ES-I3 (cell line): ENCODE data around the gene RPL21.

Experiments used
- H3K36me3 ChIP-seq: 2 replicates; pipeline ENCODE4 v1.6.1; 2013; ENCODE audit warnings: mild to moderate bottlenecking, low read length, control low read depth, moderate library complexity; ENCODE audit not compliant: insufficient read depth
- H3K4me1 ChIP-seq: 2 replicates; pipeline ENCODE4 v1.6.1; 2013; ENCODE audit warnings: mild to moderate bottlenecking, control low read depth, low read length; ENCODE audit not compliant: insufficient read depth
- H3K9ac ChIP-seq: 2 replicates; pipeline ENCODE4 v1.6.1; 2013; ENCODE audit warnings: low read depth, mild to moderate bottlenecking, low read length, moderate library complexity
- H3K9me3 ChIP-seq: 2 replicates; pipeline ENCODE4 v1.6.1; 2013; ENCODE audit warnings: mild to moderate bottlenecking, low read length, moderate library complexity; ENCODE audit not compliant: control insufficient read depth, insufficient read depth

RPL21 gene

GRCh38 chr13:27233964-27234363 lies 17.4 kb upstream of the RPL21 start:
- Histone ChIP-seq H3K9me3 (peaks cover 6% of the 10 kb centered on the region), H3K36me3 (no peaks in the 10 kb centered on the region), H3K4me1 (no peaks in the 10 kb centered on the region), H3K9ac (no peak overlapping the region)

GRCh38 chr13:27236478-27236877 lies 14.9 kb upstream of the RPL21 start:
- no peaks in the 10 kb centered on the region for H3K4me1 ChIP-seq
- H3K36me3 ChIP-seq: no peaks in the 10 kb centered on the region
- H3K9ac ChIP-seq: no peak overlapping the region
- peaks cover 4% of the 10 kb centered on the region for H3K9me3 ChIP-seq

GRCh38 chr13:27242702-27243101 lies 8.7 kb upstream of the RPL21 start:
- Histone ChIP-seq H3K4me1 (0 out of 2 replicates have a peak, but pooled peaks cover 11% of the 10 kb centered on the region), H3K9me3 (no peaks in the 10 kb centered on the region), H3K36me3 (0 out of 2 replicates have a peak, but pooled peaks cover 2% of the 10 kb centered on the region), H3K9ac (no peak overlapping the region)

- H3K9ac ChIP-seq: no peak overlapping the region
These were observed 5.7 kb upstream of the RPL21 start for GRCh38 chr13:27245610-27246009.

GRCh38 chr13:27250833-27251165 lies 559 bp upstream of the RPL21 start:
- peak overlapping the region; percentile 98 for H3K9ac ChIP-seq
- no peaks in the 10 kb centered on the region for H3K9me3 ChIP-seq
- 0 out of 2 replicates have a peak, but pooled peaks cover 7% of the 10 kb centered on the region for H3K4me1 ChIP-seq
- H3K36me3 ChIP-seq: peaks cover 16% of the 10 kb centered on the region

More at GRCh38 chr13:27245610-27246009, 5.7 kb upstream of the RPL21 start:
- Histone ChIP-seq H3K9me3 (no peaks in the 10 kb centered on the region), H3K36me3 (0 out of 2 replicates have a peak, but pooled peaks cover 2% of the 10 kb centered on the region), H3K4me1 (0 out of 2 replicates have a peak, but pooled peaks cover 11% of the 10 kb centered on the region)

- H3K9ac ChIP-seq: peak overlapping the region; percentile 98
- no peaks in the 10 kb centered on the region for H3K4me1 ChIP-seq
- H3K9me3 ChIP-seq: no peaks in the 10 kb centered on the region
- H3K36me3 ChIP-seq: peaks cover 16% of the 10 kb centered on the region
These were observed 1.1 kb downstream of the RPL21 start for GRCh38 chr13:27252467-27252866.

GRCh38 chr13:27257233-27257568 lies 5.8 kb downstream of the RPL21 start:
- Histone ChIP-seq H3K36me3 (peaks cover 23% of the 10 kb centered on the region), H3K9ac (no peak overlapping the region), H3K9me3 (no peaks in the 10 kb centered on the region), H3K4me1 (peaks cover 6% of the 10 kb centered on the region; the same call in 1 of the 2 replicates)

- Histone ChIP-seq H3K9me3 (no peaks in the 10 kb centered on the region), H3K9ac (no peak overlapping the region), H3K4me1 (peaks cover 6% of the 10 kb centered on the region; the same call in 1 of the 2 replicates), H3K36me3 (peaks cover 23% of the 10 kb centered on the region)
These were observed 6.4 kb downstream of the RPL21 start for GRCh38 chr13:27257648-27258253.

- no peak overlapping the region for H3K9ac ChIP-seq
- H3K4me1 ChIP-seq: peaks cover 6% of the 10 kb centered on the region; the same call in 1 of the 2 replicates
- no peaks in the 10 kb centered on the region for H3K9me3 ChIP-seq
- peaks cover 20% of the 10 kb centered on the region for H3K36me3 ChIP-seq
These were observed 7.5 kb downstream of the RPL21 start for GRCh38 chr13:27258637-27259386.

- Histone ChIP-seq H3K36me3 (peaks cover 14% of the 10 kb centered on the region), H3K9me3 (no peaks in the 10 kb centered on the region), H3K4me1 (peaks cover 6% of the 10 kb centered on the region; the same call in 1 of the 2 replicates), H3K9ac (no peak overlapping the region)
These were observed 8.5 kb downstream of the RPL21 start for GRCh38 chr13:27259831-27260230.

- Histone ChIP-seq H3K9me3 (no peaks in the 10 kb centered on the region), H3K36me3 (peaks cover 7% of the 10 kb centered on the region; the same call in 1 of the 2 replicates), H3K9ac (no peak overlapping the region), H3K4me1 (peaks cover 6% of the 10 kb centered on the region; the same call in 1 of the 2 replicates)
These were observed 10.0 kb downstream of the RPL21 start for GRCh38 chr13:27261396-27261795.

- Histone ChIP-seq H3K9me3 (no peaks in the 10 kb centered on the region), H3K4me1 (peaks cover 6% of the 10 kb centered on the region; the same call in 1 of the 2 replicates), H3K9ac (no peak overlapping the region), H3K36me3 (no peaks in the 10 kb centered on the region)
These were observed 12.1 kb downstream of the RPL21 start for GRCh38 chr13:27263438-27263837.

- Histone ChIP-seq H3K9me3 (no peaks in the 10 kb centered on the region), H3K4me1 (peaks cover 6% of the 10 kb centered on the region; the same call in 1 of the 2 replicates), H3K9ac (no peak overlapping the region), H3K36me3 (no peaks in the 10 kb centered on the region)
These were observed 12.8 kb downstream of the RPL21 start for GRCh38 chr13:27264181-27264580.

- Histone ChIP-seq H3K36me3 (no peaks in the 10 kb centered on the region), H3K4me1 (peaks cover 6% of the 10 kb centered on the region; the same call in 1 of the 2 replicates), H3K9me3 (no peaks in the 10 kb centered on the region), H3K9ac (no peak overlapping the region)
These were observed 13.3 kb downstream of the RPL21 start for GRCh38 chr13:27264648-27265047.

GRCh38 chr13:27266917-27267316 lies 15.6 kb downstream of the RPL21 start:
- H3K4me1 ChIP-seq: no peaks in the 10 kb centered on the region
- H3K9me3 ChIP-seq: no peaks in the 10 kb centered on the region
- no peaks in the 10 kb centered on the region for H3K36me3 ChIP-seq
- no peak overlapping the region for H3K9ac ChIP-seq
